ENCODE data around the gene FIGN.

- TF ChIP-seq CTCF (IDR thresholded peaks at IDR 0.05) (no peak), EP300 (IDR thresholded peaks at IDR 0.05) (no peak), POLR2A (IDR thresholded peaks at IDR 0.05; ENCODE audit: low read depth) (no peak)
Observed at GRCh38 chr2:163655667-163656066, 80.1 kb downstream of the FIGN start.
